ENCODE results near the gene WWOX. TPM values are rescaled to one million over a fixed set of nuclear protein-coding genes. Genes with fewer than 3 reads are reported as not detected.

The WWOX gene
- polyA plus RNA-seq, 1 donor from 2014 or later: 25.6 TPM

DNA sequence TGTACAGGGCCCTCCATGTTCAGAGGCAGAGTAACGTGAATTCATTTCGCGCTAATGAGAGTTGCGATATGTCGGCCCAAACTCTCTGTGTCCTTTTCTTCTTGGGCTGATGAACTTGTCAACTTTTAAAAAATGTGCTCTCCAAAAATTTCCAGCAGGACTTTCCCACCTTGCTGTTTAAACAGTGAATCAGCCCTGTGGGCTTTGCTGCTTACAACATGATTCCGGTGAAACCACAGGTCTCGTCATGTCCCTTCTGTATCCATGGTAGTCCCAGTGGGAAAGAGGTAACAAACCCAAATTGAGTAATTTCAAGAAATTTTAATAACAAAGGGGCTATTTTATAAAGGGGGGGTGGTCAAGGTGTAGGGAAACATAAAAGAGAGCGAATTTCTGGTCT, 888.2 kb downstream of the WWOX start:
- no peak overlapping the region for H3K27ac ChIP-seq (ENCODE audit: low read length)
- no peak overlapping the region for H3K4me3 ChIP-seq (ENCODE audit: low read length)
- H2AFZ ChIP-seq (ENCODE audit: low read depth, low read length): no peak overlapping the region
- H4K20me1 ChIP-seq (ENCODE audit: insufficient read depth): no peaks in the 10 kb centered on the region
- H3F3A ChIP-seq (ENCODE audit: insufficient read depth, low read length, poor library complexity, severe bottlenecking): no peaks in the 10 kb centered on the region
- no peaks in the 10 kb centered on the region for H3K9me3 ChIP-seq (ENCODE audit: low read length)
- H3K27me3 ChIP-seq (ENCODE audit: insufficient read depth, low read depth, low read length): no peaks in the 10 kb centered on the region
- H3K9me2 ChIP-seq (ENCODE audit: insufficient read depth, low read length): no peaks in the 10 kb centered on the region
- H3K36me3 ChIP-seq (ENCODE audit: insufficient read depth, low read length): no peaks in the 10 kb centered on the region
- no peaks in the 10 kb centered on the region for H3K79me2 ChIP-seq (replicated peaks; ENCODE audit: insufficient read depth, low read length)
- no peak overlapping the region for H3K4me2 ChIP-seq (ENCODE audit: low read length)
- TF ChIP-seq, protein P1, sequence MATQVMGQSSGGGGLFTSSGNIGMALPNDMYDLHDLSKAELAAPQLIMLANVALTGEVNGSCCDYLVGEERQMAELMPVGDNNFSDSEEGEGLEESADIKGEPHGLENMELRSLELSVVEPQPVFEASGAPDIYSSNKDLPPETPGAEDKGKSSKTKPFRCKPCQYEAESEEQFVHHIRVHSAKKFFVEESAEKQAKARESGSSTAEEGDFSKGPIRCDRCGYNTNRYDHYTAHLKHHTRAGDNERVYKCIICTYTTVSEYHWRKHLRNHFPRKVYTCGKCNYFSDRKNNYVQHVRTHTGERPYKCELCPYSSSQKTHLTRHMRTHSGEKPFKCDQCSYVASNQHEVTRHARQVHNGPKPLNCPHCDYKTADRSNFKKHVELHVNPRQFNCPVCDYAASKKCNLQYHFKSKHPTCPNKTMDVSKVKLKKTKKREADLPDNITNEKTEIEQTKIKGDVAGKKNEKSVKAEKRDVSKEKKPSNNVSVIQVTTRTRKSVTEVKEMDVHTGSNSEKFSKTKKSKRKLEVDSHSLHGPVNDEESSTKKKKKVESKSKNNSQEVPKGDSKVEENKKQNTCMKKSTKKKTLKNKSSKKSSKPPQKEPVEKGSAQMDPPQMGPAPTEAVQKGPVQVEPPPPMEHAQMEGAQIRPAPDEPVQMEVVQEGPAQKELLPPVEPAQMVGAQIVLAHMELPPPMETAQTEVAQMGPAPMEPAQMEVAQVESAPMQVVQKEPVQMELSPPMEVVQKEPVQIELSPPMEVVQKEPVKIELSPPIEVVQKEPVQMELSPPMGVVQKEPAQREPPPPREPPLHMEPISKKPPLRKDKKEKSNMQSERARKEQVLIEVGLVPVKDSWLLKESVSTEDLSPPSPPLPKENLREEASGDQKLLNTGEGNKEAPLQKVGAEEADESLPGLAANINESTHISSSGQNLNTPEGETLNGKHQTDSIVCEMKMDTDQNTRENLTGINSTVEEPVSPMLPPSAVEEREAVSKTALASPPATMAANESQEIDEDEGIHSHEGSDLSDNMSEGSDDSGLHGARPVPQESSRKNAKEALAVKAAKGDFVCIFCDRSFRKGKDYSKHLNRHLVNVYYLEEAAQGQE (IDR thresholded peaks at IDR 0.05; ENCODE audit: borderline replicate concordance): no peak
- TF ChIP-seq POLR2AphosphoS5 (IDR thresholded peaks at IDR 0.05) (no peak), SMC3 (conservative IDR thresholded peaks at IDR 0.05; ENCODE audit: poor library complexity) (no peak), MXI1 (conservative IDR thresholded peaks at IDR 0.05; ENCODE audit: poor library complexity, severe bottlenecking) (no peak), EZH2 (IDR thresholded peaks at IDR 0.05; ENCODE audit: borderline replicate concordance, insufficient read depth, low read length, poor library complexity, severe bottlenecking) (no peak), RAD21 (conservative IDR thresholded peaks at IDR 0.05) (no peak), EP300 (conservative IDR thresholded peaks at IDR 0.05; ENCODE audit: poor library complexity, severe bottlenecking) (no peak), TAF1 (IDR thresholded peaks at IDR 0.05; ENCODE audit: low read depth) (no peak)
- TF ChIP-seq, protein P2, sequence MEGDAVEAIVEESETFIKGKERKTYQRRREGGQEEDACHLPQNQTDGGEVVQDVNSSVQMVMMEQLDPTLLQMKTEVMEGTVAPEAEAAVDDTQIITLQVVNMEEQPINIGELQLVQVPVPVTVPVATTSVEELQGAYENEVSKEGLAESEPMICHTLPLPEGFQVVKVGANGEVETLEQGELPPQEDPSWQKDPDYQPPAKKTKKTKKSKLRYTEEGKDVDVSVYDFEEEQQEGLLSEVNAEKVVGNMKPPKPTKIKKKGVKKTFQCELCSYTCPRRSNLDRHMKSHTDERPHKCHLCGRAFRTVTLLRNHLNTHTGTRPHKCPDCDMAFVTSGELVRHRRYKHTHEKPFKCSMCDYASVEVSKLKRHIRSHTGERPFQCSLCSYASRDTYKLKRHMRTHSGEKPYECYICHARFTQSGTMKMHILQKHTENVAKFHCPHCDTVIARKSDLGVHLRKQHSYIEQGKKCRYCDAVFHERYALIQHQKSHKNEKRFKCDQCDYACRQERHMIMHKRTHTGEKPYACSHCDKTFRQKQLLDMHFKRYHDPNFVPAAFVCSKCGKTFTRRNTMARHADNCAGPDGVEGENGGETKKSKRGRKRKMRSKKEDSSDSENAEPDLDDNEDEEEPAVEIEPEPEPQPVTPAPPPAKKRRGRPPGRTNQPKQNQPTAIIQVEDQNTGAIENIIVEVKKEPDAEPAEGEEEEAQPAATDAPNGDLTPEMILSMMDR (IDR thresholded peaks at IDR 0.05; ENCODE audit: poor library complexity, severe bottlenecking): no peak
- H3K9ac ChIP-seq (ENCODE audit: low read length): no peak overlapping the region

GRCh38 chr16:78988361-78988969, 889.0 kb downstream of the WWOX start:
- H3K4me2 ChIP-seq (ENCODE audit: low read length): no peak overlapping the region

More at GRCh38 chr16:78988361-78988969, 889.0 kb downstream of the WWOX start:
- no peaks in the 10 kb centered on the region for H3K36me3 ChIP-seq (ENCODE audit: insufficient read depth, low read length)
- no peak overlapping the region for H3K27ac ChIP-seq (ENCODE audit: low read length)
- no peaks in the 10 kb centered on the region for H3K9me2 ChIP-seq (ENCODE audit: insufficient read depth, low read length)
- TF ChIP-seq EZH2 (IDR thresholded peaks at IDR 0.05; ENCODE audit: borderline replicate concordance, insufficient read depth, low read length, poor library complexity, severe bottlenecking): no peak
- TF ChIP-seq, protein P2 (IDR thresholded peaks at IDR 0.05; ENCODE audit: poor library complexity, severe bottlenecking): no peak
- no peak for TF ChIP-seq POLR2AphosphoS5 (IDR thresholded peaks at IDR 0.05)
- no peak for TF ChIP-seq MXI1 (conservative IDR thresholded peaks at IDR 0.05; ENCODE audit: poor library complexity, severe bottlenecking)
- TF ChIP-seq, protein P1 (IDR thresholded peaks at IDR 0.05; ENCODE audit: borderline replicate concordance): no peak
- TF ChIP-seq SMC3 (conservative IDR thresholded peaks at IDR 0.05; ENCODE audit: poor library complexity): no peak
- no peaks in the 10 kb centered on the region for H3F3A ChIP-seq (ENCODE audit: insufficient read depth, low read length, poor library complexity, severe bottlenecking)
- H3K4me3 ChIP-seq (ENCODE audit: low read length): no peak overlapping the region
- no peak overlapping the region for H2AFZ ChIP-seq (ENCODE audit: low read depth, low read length)
- H3K27me3 ChIP-seq (ENCODE audit: insufficient read depth, low read depth, low read length): no peaks in the 10 kb centered on the region
- H4K20me1 ChIP-seq (ENCODE audit: insufficient read depth): no peaks in the 10 kb centered on the region
- no peak overlapping the region for H3K9ac ChIP-seq (ENCODE audit: low read length)
- no peaks in the 10 kb centered on the region for H3K79me2 ChIP-seq (replicated peaks; ENCODE audit: insufficient read depth, low read length)
- H3K9me3 ChIP-seq (ENCODE audit: low read length): no peaks in the 10 kb centered on the region

All from neural cell (in vitro differentiated cells).